ENCODE data around the gene ST8SIA4. TPM values are rescaled to one million over a fixed set of nuclear protein-coding genes. Genes with fewer than 3 reads are reported as not detected.

ST8SIA4 gene
- total and polyA plus RNA-seq, 10 of the 15 experiments (the other 5 are each of a cell fraction or from before 2014, with no cell fraction given), result 4.4 to 30.9 (median 19.5) TPM

- peak; percentile 80; the same call in 1 of the 2 replicates for TF ChIP-seq MLLT1 (IDR thresholded peaks at IDR 0.05)
- 0 out of 4 replicates have a peak, but pooled peaks of 1 of the 2 experiments have one; percentile 30 for TF ChIP-seq BHLHE40 (IDR thresholded peaks at IDR 0.05; ENCODE audit: borderline replicate concordance in 1 of 2, low read depth in 2 of 2, low read length in 1 of 2)
- peak; percentile 62 for TF ChIP-seq NFIC (IDR thresholded peaks at IDR 0.05; ENCODE audit: low read depth, low read length)
- TF ChIP-seq IKZF2 (IDR thresholded peaks at IDR 0.05), result peak in 1 of 2 experiments; percentile 47; a peak in 3 of 4 replicates
- peak; percentile 26 for TF ChIP-seq ZBED1 (IDR thresholded peaks at IDR 0.05; ENCODE audit: borderline replicate concordance)
- peak; percentile 42; the same call in 1 of the 2 replicates for TF ChIP-seq RUNX3 (IDR thresholded peaks at IDR 0.05; ENCODE audit: low read length)
- 0 out of 2 replicates have a peak, but pooled peaks have one; percentile 13 for TF ChIP-seq NR2C1 (IDR thresholded peaks at IDR 0.05)
- TF ChIP-seq PKNOX1 (IDR thresholded peaks at IDR 0.05), result no peak
- peak; percentile 62; the same call in 1 of the 2 replicates for TF ChIP-seq MTA2 (IDR thresholded peaks at IDR 0.05; ENCODE audit: low read depth)
- TF ChIP-seq ASH2L (IDR thresholded peaks at IDR 0.05; ENCODE audit: borderline replicate concordance, low read depth), result no peak
- no peak for TF ChIP-seq KAT2A (conservative IDR thresholded peaks at IDR 0.05; ENCODE audit: control insufficient read depth, low read depth, low read length)
- 0 out of 2 replicates have a peak, but pooled peaks have one; percentile 25 for TF ChIP-seq POLR2AphosphoS5 (IDR thresholded peaks at IDR 0.05; ENCODE audit: low read length)
- peak; percentile 52; the same call in 1 of the 2 replicates for TF ChIP-seq MXI1 (IDR thresholded peaks at IDR 0.05; ENCODE audit: low read depth, low read length)
- TF ChIP-seq BCL11A (IDR thresholded peaks at IDR 0.05; ENCODE audit: low read depth, low read length), result peak; percentile 4; the same call in 1 of the 2 replicates
- TF ChIP-seq ATF2 (IDR thresholded peaks at IDR 0.05; ENCODE audit: low read length), result 0 out of 2 replicates have a peak, but pooled peaks have one; percentile 2
- TF ChIP-seq MEF2B (IDR thresholded peaks at IDR 0.05; ENCODE audit: partially characterized antibody, poor library complexity, severe bottlenecking), result peak; percentile 95
- peak; percentile 83 for TF ChIP-seq NR2F1 (conservative IDR thresholded peaks at IDR 0.05)
- no peak; the same call in 1 of the 2 replicates for TF ChIP-seq ATF7 (IDR thresholded peaks at IDR 0.05; ENCODE audit: low read depth)
Observed at GRCh38 chr5:100898504-100899346, 4.4 kb downstream of the ST8SIA4 start (continued).

All from GM12878 (cell line).